HG03571 (cell line): ENCODE results near the gene ANK3.
"Not testable (repeated sequence)": the region's sequence is repeated elsewhere in the genome, so short reads cannot be mapped to it uniquely, and the experiment has no call there.

Source experiments
- ATAC-seq: cut with Tn5 transposase; IDR thresholded peaks from one replicate; pipeline ENCODE4 v1.9.1; 2021; ENCODE audit not compliant: unreplicated experiment

Gene ANK3

GRCh38 chr10:60041489-60042133 lies 348.1 kb downstream of the ANK3 start:
- ATAC-seq = no peak

- ATAC-seq = no peak
These were observed 349.5 kb downstream of the ANK3 start for GRCh38 chr10:60040014-60040662.

GRCh38 chr10:60035984-60036383 lies 353.7 kb downstream of the ANK3 start:
- ATAC-seq = no peak

GRCh38 chr10:60035375-60035774 lies 354.3 kb downstream of the ANK3 start:
- not testable (repeated sequence) for ATAC-seq

GRCh38 chr10:60032723-60033122 lies 357.0 kb downstream of the ANK3 start:
- no peak for ATAC-seq

DNA sequence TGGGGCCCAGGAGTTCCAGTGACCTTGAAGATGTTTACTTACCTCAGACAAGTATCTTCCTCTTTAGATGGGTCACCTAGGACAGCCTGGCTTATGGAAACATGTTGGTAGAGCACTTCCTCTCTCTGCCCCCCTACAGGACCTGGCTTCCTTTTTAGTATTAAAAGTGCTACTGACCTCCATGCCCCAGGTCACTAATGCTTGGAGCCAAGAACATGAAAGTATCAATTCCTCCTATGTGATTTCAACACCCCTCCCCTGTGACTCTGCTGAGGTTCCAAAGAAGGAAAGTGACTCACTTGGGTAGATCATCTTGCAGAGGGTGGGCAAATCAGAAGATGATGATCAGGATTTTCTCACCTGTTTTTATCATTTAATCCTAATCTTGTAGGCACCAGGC lies 358.0 kb downstream of the ANK3 start:
- peak; percentile 63 for ATAC-seq

GRCh38 chr10:60031183-60031582 lies 358.5 kb downstream of the ANK3 start:
- ATAC-seq = no peak

DNA sequence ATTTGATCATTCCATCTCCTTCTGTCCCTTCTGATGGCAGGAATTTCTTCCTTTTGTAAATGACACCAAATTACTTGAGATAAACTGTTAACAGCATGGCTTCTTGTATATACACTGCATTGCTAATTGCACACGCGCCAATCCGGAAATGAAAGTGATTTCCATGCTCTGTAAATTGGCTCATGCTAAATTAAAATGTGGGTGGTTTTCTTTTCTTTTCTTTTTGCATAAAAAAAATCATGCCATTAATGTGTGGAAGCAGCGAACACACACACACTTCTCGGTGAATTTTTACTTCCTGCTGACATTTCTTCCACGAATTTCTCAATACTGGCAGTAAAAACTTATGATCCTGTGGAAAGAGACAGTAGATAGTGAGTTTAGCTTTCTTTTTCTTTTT lies 360.2 kb downstream of the ANK3 start:
- ATAC-seq = no peak

GRCh38 chr10:60028081-60028480 lies 361.6 kb downstream of the ANK3 start:
- ATAC-seq = no peak

GRCh38 chr10:60025279-60025678 lies 364.4 kb downstream of the ANK3 start:
- ATAC-seq = no peak

DNA sequence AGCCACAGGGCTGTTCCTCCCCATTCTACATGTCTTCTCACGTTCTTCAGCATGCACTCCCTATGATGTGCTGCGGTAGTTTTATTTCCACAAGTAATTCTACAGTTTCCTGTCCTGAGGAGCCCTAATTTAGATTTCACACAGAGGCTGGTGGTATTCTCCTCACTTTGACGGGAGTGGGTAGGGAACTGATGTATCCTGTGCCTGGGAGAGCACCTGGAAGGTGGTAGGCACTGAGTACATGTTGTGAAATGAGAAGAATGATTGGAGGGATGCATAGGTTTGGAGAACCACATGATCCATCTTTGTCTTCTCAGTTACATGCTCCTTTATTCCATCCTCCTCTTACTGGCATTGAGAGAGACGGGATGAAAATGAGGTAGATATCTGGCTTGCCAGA lies 365.2 kb downstream of the ANK3 start:
- ATAC-seq = no peak

GRCh38 chr10:60023155-60023877 lies 366.4 kb downstream of the ANK3 start:
- ATAC-seq = no peak

DNA sequence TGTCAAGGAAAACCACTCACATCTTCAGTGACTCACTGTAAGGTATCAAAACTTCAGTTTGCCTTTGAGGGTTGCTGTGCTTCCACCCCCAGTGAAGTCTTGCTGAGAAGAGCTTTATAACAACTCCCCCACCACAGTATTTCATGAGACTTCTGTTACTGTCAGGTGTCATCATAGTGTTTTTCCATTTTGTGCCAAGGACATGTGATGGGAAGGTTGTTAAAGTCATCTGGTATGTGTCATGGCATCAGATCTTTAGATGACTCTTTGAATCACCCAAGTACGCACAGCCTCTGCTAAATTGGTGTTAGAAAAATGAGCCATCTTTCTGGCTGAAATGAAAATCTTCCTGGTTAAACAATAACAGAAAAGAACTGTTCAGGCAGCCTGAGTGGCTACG lies 368.3 kb downstream of the ANK3 start:
- no peak for ATAC-seq

DNA sequence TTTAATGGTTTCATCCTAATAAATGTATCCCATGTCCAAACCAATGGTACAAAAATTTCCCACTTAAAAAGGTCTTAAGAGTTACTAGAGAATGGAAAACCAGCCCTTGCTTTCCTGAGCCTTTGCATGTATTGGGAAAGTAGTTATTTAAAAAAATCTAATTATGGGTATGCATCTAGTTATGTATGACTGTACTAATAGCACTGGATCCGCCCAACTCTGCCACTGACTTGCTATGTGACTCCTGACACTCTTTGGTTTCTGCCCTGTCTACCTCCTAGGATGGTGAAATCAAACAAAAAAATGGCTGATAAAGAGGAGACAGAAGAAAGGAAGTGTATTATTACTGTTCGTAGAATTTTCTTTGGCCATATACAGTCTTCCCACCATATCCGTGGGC lies 372.9 kb downstream of the ANK3 start:
- no peak for ATAC-seq

DNA sequence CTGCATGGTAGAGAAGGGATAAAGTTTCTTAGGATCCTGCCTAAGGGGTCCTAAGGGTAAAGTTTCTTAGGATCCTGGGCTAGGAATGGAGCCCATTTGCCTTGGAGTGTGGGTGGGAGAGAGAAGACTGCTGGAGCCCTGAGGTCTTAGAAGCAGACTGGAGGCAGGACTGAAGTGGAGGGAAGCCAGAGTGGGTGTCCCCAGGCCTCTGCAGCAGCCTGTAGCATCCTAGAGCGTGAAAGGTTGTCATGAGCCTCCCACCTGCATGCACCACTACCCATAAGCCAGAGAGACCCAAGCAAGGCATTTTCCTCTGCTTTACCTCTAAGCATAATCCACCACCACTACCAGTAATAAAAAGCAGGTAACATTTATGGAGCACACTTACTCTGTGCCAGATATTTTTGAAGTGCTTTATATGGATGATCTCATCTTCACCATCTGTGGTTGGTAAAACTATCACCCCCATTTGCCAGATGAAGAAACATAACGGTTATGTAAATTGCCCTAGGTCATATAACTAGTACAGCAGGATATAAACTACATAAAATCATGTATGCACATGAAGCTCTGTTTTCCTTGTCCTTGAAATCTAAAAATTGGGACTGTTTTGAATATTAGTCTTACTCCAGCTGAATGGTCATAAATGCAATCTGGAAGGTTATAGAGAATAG lies 379.8 kb downstream of the ANK3 start:
- no peak for ATAC-seq

DNA sequence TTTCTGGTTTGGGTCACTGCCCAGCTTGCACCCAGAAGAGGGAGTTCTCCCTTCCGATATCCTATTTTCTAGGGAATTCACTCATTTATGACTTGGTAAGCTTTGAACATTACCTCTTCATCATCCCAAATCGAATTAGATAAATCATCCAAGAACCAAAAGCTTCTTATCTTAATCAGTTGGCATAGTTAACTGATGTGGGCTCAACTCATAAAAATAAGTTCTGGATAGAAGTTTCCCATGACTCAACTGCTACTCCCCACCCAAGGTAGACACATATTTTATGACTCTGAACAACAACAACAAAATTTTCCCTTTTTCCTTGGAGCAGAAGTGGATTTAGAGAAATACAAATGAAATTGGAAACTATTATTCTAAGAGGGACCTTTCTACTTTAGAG lies 380.4 kb downstream of the ANK3 start:
- ATAC-seq = no peak

GRCh38 chr10:60008816-60009215 lies 380.9 kb downstream of the ANK3 start:
- no peak for ATAC-seq

DNA sequence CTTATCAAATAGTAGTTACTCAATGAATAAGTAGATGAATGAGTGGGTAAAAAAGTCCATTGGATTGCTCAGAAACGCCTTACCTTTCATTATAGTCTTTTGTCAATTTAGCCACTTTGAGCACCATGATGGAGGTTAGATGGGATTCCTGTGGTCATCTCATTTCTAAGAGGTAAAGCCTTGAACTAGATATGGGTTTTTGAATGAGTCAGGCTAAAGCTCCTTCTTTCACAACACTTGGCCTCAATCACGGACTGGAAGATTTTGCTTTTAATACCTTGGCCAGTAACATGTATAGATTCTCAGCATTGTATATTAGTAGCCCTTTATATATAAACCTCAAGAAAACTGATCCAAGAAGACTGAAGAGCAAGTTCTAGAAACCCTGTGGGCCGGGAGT lies 383.6 kb downstream of the ANK3 start:
- no peak for ATAC-seq

DNA sequence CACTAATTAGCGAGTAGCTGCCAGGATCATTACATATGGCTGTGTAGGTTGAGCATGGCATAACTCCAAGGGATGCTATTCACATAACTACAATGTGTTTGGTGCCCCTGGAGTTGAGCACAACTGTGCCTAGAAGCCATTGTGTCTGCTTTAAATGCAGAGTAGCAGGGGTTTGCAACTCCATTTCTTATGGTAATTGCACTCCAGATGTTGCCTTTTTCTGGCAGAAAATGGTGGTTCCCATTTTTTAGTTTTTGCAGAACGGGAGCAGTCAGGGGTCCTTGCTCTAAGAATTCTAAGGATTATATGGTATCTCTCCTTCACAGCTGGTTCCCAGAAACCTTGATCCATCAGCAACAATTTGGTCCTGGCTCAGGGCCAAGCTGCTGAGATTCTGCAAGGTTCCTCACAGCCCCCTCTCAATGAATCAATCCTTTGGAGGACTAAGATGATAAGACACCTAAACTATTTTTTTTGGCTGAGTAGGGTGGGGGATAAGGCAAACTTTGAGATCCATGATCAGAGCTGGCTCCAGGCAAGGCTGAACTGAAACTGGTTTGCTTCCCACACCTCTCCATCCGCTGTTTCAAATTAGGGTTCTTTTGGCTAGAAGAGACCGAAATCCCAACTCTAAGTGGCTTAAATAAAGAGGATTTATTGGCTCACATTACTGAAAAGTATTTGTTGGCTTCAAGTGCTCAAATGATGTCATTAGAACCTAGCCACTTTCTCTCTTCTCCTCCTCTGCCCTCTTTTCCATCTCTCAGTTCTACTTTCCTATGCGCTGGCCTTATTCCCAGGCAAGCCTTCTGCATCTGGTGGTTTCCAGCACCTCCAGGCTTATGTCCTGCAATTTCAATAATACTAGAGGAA lies 385.8 kb downstream of the ANK3 start:
- no peak for ATAC-seq

GRCh38 chr10:60000747-60001146 lies 388.9 kb downstream of the ANK3 start:
- no peak for ATAC-seq
